Pons (tissue), 1 donor: ENCODE measurements around the gene IFNL1.
"Not testable (repeated sequence)": the region's sequence is repeated elsewhere in the genome, so short reads cannot be mapped to it uniquely, and the experiment has no call there.

ENCODE experiments used
- DNase-seq: peaks from one replicate; pipeline ENCODE4 v3.0.0-alpha.2; 2016; ENCODE audit warnings: low spot score

Gene IFNL1

DNA sequence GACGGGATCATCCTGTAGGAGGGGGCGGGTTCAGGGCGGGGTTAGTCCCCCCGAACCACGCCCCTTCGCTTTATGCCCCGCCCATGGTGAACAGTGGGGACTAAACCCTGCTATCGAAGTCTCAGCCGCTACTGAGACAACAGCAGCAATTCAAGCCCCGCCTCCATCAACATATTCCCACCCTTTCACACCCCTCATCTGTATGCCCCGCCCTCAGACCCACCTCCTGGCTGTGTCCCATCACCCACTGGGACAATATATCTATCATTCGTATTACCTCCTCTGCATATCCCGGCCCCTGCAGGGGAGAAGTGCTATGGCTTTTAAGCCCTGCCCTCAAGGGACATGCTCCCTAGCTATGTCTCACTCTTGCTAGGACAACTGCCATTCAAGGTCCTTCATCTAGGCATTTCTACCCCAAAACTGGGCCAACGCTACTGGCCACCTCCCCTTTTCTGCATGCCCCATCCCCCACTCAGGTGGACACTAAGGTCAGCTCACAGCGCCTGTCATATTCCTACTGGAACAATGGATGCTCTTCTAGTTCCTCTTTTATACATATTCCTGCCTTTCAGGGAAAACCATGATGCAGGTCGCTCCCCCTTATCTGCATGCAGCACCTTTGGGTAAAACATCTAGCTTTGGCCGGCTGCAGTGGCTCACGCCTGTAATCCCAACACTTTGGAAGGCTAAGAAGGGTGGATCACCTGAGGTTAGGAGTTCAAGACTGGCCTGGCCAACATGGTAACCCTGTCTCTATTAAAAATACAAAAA lies 12.5 kb downstream of the IFNL1 start:
- no peak for DNase-seq

DNA sequence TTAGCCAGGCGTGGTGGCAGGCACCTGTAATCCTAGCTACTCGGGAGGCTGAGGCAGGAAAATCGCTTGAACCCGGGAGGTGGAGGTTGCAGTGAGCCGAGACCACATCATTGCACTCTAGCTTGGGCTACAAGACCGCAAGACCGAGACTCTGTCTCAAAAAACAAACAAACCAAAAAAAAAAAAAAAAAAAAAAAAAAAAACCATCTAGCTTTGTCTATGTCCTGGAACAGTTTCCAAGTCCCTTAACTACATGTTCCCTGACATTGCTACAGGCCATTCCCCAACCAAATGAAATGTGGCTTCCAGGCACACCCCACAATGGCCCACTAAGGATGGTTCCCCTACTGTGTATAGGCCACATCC lies 13.1 kb downstream of the IFNL1 start:
- not testable (repeated sequence) for DNase-seq

DNA sequence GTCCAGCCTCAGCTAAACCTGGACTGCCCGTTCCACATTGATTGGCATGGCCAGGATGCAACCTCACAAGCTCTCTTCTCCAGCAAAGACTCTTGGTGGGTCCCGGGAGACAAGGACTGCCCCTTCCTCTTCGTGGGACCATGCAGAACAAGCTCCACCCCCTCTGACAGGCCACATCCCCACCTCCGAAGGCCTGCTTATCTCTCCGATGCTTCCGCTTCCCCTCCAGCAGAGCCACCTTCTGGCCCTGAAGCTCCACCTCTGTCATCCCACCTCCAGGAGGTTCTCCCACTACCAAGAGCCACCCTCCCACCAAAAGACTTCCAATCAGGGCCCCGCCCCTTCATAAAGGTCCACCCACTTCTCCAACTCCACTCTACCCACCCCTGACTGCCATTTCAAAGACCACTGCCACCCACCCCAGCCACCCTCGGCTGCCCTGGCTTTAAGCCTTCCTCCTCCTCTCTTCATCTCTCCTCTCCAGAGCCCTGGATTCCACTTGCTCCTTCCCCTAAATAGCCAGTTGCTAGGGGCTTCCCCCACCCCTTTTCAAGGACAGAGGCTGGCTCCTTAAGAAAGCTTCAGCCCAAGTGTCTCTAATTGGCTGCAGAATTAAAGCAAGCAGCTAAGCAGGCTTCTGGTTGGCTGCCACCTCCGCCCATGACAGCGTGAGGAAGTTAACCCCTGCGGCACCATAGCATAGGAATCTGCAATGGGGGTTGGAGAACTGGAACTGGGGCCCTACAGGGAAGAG lies 14.5 kb downstream of the IFNL1 start:
- DNase-seq: peak; percentile 28

DNA sequence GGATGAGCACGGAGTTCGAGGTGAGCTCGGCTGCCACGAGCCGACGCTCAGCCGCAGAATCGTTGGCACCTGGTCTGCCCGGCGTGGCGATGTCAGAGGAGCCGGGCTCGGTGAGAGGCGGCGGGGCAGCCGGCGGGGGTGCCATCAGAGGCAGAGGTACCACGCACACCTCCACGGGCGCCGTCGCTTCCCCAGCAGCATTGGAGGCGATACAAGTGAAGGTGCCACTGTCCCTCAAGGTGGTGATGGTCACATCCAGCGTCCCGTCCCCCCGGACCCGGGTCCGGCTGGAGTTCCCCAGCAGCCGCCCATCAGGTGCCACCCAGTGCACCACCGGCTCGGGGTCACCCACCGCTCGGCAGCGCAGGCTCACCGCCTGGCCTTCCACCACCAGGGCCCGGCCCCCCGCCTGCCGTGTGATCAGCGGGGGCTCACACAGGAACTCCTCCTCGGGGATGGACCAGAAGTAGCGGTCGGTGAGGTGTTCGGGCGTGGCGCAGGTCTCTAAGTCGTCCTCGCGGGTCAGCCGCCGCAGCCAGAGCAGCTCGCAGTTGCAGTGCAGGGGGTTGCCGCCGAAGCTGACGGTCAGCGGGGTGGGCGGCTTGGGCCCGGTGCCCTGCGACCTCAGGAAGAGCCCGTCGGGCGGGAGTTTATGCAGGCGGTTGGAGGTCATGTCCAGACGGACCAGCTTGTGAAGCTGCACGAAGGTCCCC lies 18.0 kb downstream of the IFNL1 start:
- no peak for DNase-seq

DNA sequence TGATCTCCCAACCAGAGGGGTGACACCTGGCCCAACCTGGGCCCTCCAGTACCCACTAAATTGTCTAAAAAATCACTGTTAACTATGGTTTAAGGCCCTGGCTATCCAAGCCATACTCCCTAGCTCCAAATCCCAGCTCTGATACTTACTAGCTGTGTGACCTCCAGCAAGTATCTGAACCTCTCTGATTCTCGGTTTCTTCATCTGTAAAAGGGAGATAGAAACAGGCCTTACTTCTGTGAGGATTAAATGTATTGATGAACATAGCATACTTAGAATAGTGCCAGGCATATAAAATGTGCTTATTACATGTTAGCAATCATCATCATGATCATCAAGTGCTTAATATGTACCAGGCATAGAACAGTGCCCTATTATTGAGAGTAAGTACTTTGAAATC lies 19.7 kb downstream of the IFNL1 start:
- no peak for DNase-seq

DNA sequence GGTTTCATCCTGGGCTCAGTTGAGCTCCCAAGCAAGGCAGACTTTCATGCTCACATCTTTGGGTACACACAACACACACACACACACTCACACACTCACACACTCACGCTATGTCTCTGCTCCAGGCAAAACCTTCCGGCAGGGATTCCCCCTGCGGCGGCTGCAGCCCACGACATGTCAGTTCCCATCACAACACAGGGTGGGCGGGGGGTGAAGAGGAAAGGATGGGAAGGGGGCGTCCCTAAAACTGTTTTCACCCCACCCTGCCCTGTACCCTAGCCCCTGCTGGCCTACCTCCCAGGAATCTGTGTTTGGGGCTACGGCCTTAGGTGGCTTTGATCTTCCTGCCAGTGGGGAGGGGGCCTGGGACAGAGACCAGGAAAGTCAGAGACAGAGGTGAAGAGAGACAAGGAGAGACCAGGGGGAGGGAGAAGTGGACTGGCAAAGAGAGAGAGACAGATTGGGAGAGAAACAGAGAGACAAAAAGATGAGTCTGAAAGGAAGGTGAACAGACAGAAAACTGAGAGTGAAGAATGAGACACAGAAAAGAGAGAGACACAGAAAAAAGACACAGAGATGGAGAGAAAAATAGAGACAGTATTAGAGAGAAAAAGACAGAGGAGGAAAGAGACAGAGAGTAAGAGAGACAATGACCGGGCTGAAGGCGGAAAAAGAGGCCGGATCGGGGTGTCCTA lies 20.6 kb downstream of the IFNL1 start:
- no peak for DNase-seq

DNA sequence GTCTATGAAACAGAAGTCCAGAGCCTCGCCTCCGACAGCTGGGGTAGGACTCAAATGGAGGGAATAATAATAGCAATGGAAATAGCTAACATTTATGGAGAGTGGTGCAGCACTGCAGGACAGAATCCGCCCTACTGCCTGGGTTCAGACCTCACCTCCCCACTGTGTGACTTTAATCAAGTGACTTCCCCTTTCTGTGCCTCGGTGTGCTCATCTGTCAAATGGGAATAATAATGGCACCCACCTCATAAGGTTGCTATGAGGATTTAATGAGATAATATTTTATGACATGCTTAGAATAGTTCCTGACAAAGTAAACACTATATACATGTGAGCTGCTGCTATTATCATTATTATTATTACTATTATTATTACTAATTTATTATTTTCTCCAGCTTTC lies 21.3 kb downstream of the IFNL1 start:
- no peak for DNase-seq

DNA sequence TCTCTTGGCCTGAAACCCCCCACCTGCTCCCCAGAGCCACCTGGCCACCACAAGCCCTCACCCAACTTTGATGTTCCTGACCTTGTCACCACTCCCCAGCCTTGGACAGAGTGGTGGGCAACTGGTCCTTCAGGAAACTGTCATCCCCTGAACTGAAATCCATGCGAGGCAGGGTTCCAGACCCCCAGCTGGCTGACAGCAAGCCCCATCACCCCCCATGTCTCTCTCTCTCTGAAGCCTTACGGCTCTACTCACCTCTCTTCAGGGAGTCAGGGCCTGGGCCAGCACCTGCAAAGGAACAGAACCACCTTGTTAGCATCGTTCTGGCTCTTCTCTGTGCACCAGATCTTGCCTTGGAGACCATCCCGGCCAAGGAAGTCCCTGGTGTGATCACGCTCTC lies 21.9 kb downstream of the IFNL1 start:
- DNase-seq: no peak

DNA sequence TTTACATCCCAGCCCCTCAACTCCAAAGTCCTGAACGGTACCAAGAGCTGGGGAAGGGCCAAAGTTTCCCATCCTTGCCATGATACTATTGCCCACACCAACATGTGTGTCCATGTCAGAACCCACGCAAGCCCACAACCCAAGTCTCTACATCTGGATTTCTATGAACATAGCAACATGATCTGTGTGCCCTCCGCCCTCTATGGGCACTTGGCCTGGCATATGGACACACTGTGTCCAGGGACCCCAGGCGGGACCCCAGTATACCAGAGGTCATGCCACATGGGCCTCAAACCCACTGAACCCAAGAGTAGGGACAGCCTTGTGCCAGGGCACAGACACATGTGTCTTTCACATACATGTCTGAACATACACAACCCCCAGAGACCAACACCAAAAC lies 22.5 kb downstream of the IFNL1 start:
- no peak for DNase-seq

DNA sequence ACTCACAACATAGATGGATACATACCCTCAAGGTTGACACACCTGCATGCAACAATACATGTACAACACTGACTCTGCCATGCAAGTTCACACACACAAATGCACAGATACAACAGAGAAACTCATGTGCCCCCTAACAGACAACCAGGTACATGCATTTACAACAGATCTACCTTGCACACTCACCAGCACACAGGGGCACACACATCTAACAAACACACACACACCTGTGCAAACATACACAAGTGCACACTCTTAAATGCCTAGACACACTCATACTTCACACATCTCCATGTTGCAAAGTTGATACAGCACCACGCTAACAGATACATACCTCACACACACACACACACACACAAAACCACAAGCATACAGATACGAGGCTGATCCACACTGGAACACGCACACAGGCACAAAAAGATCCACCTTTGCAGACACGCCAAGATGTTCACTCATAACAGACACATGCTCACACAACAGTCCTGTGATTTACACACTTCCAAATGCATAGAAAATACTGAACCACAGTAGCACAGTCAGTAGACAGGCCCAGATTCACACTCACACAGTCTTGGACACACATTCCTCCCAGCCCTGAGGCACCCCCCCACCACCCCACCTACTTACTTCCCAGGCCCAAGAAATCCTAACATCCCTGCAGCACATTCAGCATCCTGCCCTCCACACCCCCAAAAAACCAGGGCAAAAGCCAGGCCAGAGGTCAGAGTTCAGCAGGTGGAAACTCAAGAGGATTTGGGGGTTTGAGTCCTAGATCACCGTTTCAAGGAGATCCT lies 23.1 kb downstream of the IFNL1 start:
- no peak for DNase-seq

DNA sequence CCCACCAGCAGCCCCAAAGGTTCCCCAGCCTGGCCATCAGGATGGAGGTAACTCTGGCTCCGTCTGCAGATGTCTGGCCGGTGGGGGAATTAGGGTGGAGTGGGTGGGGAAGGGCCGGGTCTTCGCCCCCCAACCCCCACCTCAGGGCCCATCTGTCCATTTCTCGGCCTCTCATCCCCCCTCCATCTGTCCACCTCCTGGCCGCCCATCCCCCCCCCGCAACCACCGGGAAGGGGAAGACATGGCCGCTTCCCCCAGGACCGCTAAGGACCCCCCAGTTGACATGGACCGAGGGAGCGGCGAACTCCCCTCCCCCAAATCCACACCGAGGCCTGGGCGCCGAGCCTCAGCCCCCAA lies 23.7 kb downstream of the IFNL1 start:
- DNase-seq: no peak

DNA sequence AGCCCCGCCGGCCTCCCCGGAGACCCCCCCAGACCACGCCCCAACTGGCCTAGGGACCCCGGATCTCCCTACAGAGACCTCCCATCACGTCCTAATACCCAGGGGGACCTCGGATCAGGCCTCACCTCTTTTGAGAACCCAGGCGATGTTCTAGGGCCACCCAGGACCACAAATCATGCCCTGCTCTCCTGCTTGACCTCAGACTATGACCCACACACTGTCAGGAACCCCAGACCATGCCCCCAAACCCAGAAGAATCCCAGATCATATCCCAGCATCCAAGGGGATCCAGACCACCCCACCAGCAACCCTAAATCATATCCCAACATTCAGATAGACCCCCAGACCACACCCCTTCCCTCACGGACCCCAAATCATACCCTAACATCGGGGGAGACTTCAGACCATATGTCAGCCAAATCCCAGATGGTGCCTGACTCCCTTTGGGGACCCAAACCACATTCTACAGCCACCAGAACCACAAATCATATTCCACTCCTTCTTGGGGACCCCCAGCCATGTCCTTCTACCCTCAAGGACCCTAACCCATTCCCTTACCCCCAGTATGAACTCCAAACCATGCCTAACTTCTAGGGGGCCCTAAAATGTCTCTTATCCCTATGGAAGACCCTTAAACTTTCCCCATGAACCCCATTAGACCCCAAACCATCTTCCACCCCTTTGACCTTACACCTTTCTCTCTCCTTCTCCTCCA lies 25.1 kb downstream of the IFNL1 start:
- no peak for DNase-seq

DNA sequence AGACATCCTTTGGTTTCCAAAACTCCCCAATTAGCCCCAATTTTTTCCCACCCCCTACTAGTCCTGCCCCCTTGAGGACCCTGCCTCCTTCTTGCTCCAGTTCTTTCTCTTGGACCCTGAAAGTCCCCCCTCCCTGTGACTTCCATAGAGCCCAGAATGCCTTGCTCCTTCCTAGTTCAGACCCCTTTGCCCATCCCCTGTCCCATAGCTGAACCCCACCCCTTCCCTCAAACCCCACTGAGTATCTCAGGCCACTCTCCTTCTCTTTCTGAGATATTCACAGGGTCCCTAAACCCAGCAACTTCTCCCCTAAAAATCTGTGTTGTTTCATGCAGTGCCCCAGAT lies 25.6 kb downstream of the IFNL1 start:
- no peak for DNase-seq

DNA sequence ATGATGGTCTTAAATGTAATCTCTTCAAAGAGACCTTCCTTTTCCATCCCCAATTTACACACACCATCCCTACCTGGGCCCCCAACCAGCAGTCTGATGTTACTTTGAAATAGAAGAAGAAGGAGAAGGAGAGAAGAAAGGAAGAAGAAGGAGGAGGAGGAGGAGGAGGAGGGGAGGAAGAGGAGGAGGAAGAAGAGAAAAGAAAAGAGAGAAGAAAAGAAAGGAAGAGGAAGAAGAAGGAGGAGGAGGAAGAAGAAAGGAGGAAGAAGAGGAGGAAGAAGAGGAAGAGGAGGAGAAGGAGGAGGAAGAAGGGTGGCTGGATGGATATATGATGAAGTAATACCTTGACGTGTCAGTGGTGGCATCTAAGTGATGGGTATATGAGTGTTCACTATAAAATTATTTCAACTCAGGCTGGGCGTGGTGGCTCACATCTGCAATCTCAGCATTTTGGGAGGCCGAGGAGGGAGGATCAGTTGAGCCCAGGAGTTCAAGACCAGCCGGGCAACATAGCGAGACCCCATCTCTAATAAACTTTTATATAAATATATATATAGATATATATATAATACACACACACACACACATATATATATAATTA lies 28.1 kb downstream of the IFNL1 start:
- DNase-seq: no peak

DNA sequence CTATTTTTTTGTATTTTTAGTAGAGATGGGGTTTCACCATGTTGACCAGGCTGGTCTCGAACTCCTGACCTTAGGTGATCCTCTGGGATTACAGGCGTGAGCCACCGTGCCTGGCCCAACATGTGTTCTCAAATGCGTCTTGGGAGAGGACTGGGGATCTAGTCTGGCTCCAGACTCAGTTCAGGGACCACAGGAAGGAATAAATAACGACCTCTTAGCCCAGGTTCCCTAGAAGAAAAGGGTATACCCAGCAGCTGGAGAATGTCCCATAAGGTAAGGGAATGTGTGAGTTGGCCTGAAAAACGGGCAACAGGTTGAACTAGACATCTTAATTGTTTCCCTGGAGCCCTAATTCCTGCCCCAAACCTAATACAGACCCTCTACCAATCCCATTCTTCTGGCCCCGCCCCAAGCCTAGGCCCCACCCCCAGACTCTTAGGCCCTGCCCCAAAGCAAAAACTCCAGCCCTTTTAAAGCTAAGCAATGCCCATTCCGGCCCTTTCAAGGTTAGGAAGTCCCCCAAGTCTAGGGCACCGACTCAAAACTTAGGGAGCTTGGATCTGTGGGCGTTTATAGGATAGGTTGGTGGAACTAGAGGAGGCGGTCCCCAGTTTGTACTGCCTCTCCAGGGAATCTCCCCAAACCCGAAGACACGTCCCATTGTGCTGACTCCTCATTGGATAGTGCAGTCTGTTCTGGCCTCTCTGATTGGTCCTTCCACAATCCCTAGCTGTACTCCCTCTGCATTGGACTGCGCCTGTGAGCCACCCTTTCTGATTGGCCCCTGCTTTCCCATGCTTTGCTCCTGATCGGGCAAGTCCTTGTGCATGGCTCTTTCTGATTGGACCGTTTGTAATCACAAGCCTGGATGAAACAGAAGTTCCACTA lies 29.8 kb downstream of the IFNL1 start:
- DNase-seq: no peak

DNA sequence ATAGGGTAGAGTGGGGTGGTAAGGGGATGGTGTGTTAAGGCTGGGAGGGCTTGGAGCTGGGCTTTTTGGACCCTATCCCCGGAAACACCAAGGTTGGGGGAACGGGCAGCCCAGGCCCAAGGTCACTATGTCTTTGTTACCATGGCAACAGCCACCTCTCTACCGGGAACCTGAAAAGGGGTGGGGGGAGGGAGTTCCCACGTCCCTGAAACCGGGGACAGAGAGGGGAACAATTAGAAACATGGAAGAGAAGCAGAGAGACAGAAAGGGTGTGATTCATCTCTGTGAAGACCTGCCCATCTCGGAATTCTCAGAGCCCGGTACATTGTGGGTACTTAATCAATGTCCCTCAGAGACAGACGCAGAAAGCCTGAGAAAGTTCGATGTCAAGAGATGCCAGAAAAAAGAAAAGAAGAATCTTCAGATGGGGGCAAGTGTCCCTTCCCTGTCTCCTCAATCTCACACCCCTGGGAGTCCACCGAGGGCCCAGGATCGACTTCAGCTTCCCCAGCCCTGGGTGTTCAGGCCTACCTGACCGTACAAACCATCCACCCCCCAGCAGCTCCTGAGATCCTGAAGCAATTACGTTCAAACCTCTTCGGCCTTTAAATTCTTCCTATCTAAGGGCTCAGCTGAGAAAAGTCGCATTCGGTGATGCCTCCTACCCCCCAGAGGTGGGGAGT lies 31.3 kb downstream of the IFNL1 start:
- DNase-seq: no peak

DNA sequence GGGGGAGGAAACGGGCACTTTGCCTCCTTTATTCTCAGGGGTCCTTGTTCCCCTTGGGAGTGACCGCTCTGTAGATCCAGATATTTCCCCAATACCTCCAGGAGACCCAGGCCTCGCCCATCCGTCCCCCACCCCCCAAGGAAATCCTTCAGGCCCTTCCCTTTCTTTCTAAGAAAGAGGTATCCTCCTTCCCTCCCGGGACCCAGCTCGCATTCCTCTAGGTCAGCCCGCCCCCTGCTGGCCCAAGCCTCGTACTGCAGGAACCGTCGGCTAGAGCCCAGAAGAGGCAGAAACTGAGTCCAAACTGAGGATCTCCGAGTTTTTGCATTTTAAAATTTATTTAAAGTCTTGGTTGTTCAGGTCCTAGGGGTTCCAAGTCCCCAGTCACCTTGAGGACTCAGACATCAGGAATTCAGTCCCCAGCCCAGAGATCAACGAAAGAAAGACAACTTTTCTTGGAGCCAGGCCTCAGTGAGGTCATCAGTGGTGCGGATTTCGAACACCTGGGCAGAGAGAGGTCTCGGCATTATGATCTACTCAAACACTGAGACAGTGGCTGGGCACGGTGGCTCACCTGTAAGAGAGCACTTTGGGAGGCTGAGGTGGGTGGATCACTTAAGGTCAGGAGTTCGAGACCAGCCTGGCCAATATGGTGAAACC lies 32.0 kb downstream of the IFNL1 start:
- DNase-seq: peak; percentile 75

DNA sequence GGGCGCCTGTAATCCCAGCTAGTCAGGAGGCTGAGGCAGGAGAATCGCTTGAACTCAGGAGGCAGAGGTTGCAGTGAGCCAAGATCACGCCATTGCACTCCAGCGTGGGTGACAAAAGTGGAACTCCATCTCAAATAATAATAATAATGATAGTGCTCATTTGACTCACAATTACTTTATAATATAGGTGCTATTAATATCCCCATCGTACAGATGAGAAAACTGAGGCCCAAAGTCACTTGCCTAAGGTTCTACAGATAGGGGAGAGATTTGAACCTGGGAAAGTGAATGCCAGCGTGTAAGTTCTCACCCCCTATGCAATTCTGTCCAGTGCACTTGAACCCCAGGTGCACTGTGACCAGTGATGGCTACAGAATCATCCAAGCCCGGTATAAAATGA lies 33.7 kb downstream of the IFNL1 start:
- no peak for DNase-seq

DNA sequence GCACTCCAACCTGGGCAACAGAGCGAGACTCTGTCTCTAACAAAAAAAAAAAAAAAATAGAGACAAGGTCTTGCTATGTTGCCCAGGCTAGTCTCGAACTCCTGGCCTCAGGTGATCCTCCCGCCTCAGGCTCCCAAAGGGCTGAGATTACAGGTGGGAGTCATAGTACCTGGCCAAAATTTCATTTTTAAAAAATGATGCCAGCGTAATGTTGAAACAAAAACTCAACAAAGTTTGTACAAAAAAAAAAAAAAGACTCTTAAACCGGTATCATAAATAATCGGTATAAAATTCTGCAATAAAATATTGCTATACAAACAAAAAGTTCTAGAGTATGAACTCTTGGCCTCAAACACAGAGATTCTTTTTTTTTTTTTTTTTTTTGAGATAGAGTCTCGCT lies 36.1 kb downstream of the IFNL1 start:
- no peak for DNase-seq
